Measurements from ENCODE around the gene DYNLT5. TPM values are rescaled to one million over a fixed set of nuclear protein-coding genes. Genes with fewer than 3 reads are reported as not detected.

DYNLT5 gene
- total RNA-seq, 1 experiment from 2014 or later = not detected

GRCh38 chr1:66757722-66758240, 5.5 kb downstream of the DYNLT5 start:
- Histone ChIP-seq H3K27ac (ENCODE audit: low read length) (no peak overlapping the region), H3K4me2 (ENCODE audit: low read length) (no peak overlapping the region), H3K4me1 (ENCODE audit: insufficient read depth, low read length) (no peaks in the 10 kb centered on the region), H3K9ac (ENCODE audit: low read length) (no peak overlapping the region), H3K9me2 (replicated peaks; ENCODE audit: low read length) (no peaks in the 10 kb centered on the region), H3K79me2 (ENCODE audit: low read length) (no peaks in the 10 kb centered on the region), H3K9me3 (ENCODE audit: low read length) (no peaks in the 10 kb centered on the region), H3K27me3 (ENCODE audit: low read length) (peaks cover 26% of the 10 kb centered on the region), H2AFZ (ENCODE audit: low read length) (no peak overlapping the region), H3F3A (ENCODE audit: low read length, unreplicated experiment) (no peaks in the 10 kb centered on the region), H3K36me3 (ENCODE audit: low read depth, low read length) (no peaks in the 10 kb centered on the region), H4K20me1 (ENCODE audit: low read length) (no peaks in the 10 kb centered on the region), H3K4me3 (ENCODE audit: low read length) (no peak overlapping the region)
- DNase-seq (no peak), ATAC-seq (no peak)
- ChIA-PET CTCF (interaction anchor here (0.7 kb wide), 1 partner anchor 494 kb away, joined by 4 read pairs; no protein-coding TSS in a partner anchor), POLR2A (ENCODE audit: unreplicated experiment) (no interaction called here)
- no TSS peak for BruUV-seq (replicated peaks)
- TF ChIP-seq EZH2phosphoT487 (IDR thresholded peaks at IDR 0.05; ENCODE audit: borderline replicate concordance, low read length) = no peak
- no peak for TF ChIP-seq EZH2 (IDR thresholded peaks at IDR 0.05; ENCODE audit: low read length, unreplicated experiment)
- TF ChIP-seq CTCF (conservative IDR thresholded peaks at IDR 0.05; ENCODE audit: low read depth, low read length) = no peak
- intact Hi-C loops (cut with micrococcal nuclease) = no loop called here

GRCh38 chr1:66758241-66758755, 6.0 kb downstream of the DYNLT5 start:
- TF ChIP-seq CTCF (conservative IDR thresholded peaks at IDR 0.05; ENCODE audit: low read depth, low read length) = no peak
- H3K36me3 ChIP-seq (ENCODE audit: low read depth, low read length) = no peaks in the 10 kb centered on the region
- H3K4me1 ChIP-seq (ENCODE audit: insufficient read depth, low read length) = no peaks in the 10 kb centered on the region
- peaks cover 26% of the 10 kb centered on the region for H3K27me3 ChIP-seq (ENCODE audit: low read length)
- H3K27ac ChIP-seq (ENCODE audit: low read length) = no peak overlapping the region
- intact Hi-C loops (cut with micrococcal nuclease) = no loop called here
- CTCF ChIA-PET = interaction anchor here (0.7 kb wide), 1 partner anchor 494 kb away, joined by 4 read pairs; no protein-coding TSS in a partner anchor
- no TSS peak for BruUV-seq (replicated peaks)
- no peak overlapping the region for H3K4me3 ChIP-seq (ENCODE audit: low read length)
- no peaks in the 10 kb centered on the region for H3F3A ChIP-seq (ENCODE audit: low read length, unreplicated experiment)
- no peaks in the 10 kb centered on the region for H3K9me3 ChIP-seq (ENCODE audit: low read length)
- no peak overlapping the region for H2AFZ ChIP-seq (ENCODE audit: low read length)
- H3K79me2 ChIP-seq (ENCODE audit: low read length) = no peaks in the 10 kb centered on the region
- POLR2A ChIA-PET (ENCODE audit: unreplicated experiment) = no interaction called here
- no peaks in the 10 kb centered on the region for H3K9me2 ChIP-seq (replicated peaks; ENCODE audit: low read length)
- no peak for DNase-seq
- ATAC-seq = no peak
- H3K9ac ChIP-seq (ENCODE audit: low read length) = no peak overlapping the region
- no peaks in the 10 kb centered on the region for H4K20me1 ChIP-seq (ENCODE audit: low read length)
- H3K4me2 ChIP-seq (ENCODE audit: low read length) = no peak overlapping the region

GRCh38 chr1:66760506-66760905, 8.2 kb downstream of the DYNLT5 start:
- no peak overlapping the region for H3K4me3 ChIP-seq (ENCODE audit: low read length)
- CTCF ChIA-PET = no interaction called here
- intact Hi-C loops (cut with micrococcal nuclease) = loop anchor here (10.0 kb wide), 1 partner anchor 744 kb away; no protein-coding TSS in a partner anchor

More at GRCh38 chr1:66760506-66760905, 8.2 kb downstream of the DYNLT5 start:
- no peaks in the 10 kb centered on the region for H3K4me1 ChIP-seq (ENCODE audit: insufficient read depth, low read length)
- H3K9me2 ChIP-seq (replicated peaks; ENCODE audit: low read length) = no peaks in the 10 kb centered on the region
- BruUV-seq (replicated peaks) = no TSS peak
- no peak overlapping the region for H3K4me2 ChIP-seq (ENCODE audit: low read length)
- no peaks in the 10 kb centered on the region for H4K20me1 ChIP-seq (ENCODE audit: low read length)
- no peaks in the 10 kb centered on the region for H3K9me3 ChIP-seq (ENCODE audit: low read length)
- ATAC-seq (no peak), DNase-seq (no peak)
- H3K36me3 ChIP-seq (ENCODE audit: low read depth, low read length) = no peaks in the 10 kb centered on the region
- POLR2A ChIA-PET (ENCODE audit: unreplicated experiment) = no interaction called here
- no peak overlapping the region for H2AFZ ChIP-seq (ENCODE audit: low read length)
- no peak overlapping the region for H3K27ac ChIP-seq (ENCODE audit: low read length)
- no peaks in the 10 kb centered on the region for H3K79me2 ChIP-seq (ENCODE audit: low read length)
- H3K27me3 ChIP-seq (ENCODE audit: low read length) = peaks cover 14% of the 10 kb centered on the region
- no peaks in the 10 kb centered on the region for H3F3A ChIP-seq (ENCODE audit: low read length, unreplicated experiment)
- H3K9ac ChIP-seq (ENCODE audit: low read length) = no peak overlapping the region
- TF ChIP-seq EZH2 (IDR thresholded peaks at IDR 0.05; ENCODE audit: low read length, unreplicated experiment) = no peak
- no peak for TF ChIP-seq EZH2phosphoT487 (IDR thresholded peaks at IDR 0.05; ENCODE audit: borderline replicate concordance, low read length)
- no peak for TF ChIP-seq CTCF (conservative IDR thresholded peaks at IDR 0.05; ENCODE audit: low read depth, low read length)
